Measurements from ENCODE around the gene DNAH9.

- TF ChIP-seq CTCF (IDR thresholded peaks at IDR 0.05 in 4 of 5, conservative IDR thresholded peaks at IDR 0.05 in 1 of 5) (no peak), POLR2A (IDR thresholded peaks at IDR 0.05) (no peak)
Observed at GRCh38 chr17:11954936-11955335, 356.7 kb downstream of the DNAH9 start.

Measured in gastrocnemius medialis (tissue), 4 donors.